A172 (cell line): ENCODE data around the gene SLC66A1. TPM values are rescaled to one million over a fixed set of nuclear protein-coding genes. Genes with fewer than 3 reads are reported as not detected.

Source experiments
- DNase-seq: peaks from one replicate; pipeline ENCODE4 v3.0.0-alpha.2; 2015; ENCODE audit warnings: low spot score
- total RNA-seq: library from RNA; depleted of rRNA; stranded (reverse); fragments of >200 nt; shearing (Covaris generic); gene quantifications from 2 replicates; pipeline ENCODE4 v1.2.3, GENCODE V29; 2014; rRNA removed

SLC66A1 gene
- total RNA-seq, 1 experiment from 2014 or later = 18.3 TPM

- no peak for DNase-seq
These were observed 65.9 kb downstream of the SLC66A1 start for GRCh38 chr1:19377812-19378718.

Other genes starting within 250 kb of the SLC66A1 start
- 52.4 and 66.5 TPM in 2 replicates for gene UBR4, start 102.1 kb upstream of the SLC66A1 start, total RNA-seq
- 31.9 and 35.8 TPM in 2 replicates for gene EMC1, start 60.8 kb upstream of the SLC66A1 start, total RNA-seq
- gene MRTO4, start 60.5 kb upstream of the SLC66A1 start, total RNA-seq = 44.6 and 51.9 TPM in 2 replicates
- gene AKR7A3, start 23.6 kb upstream of the SLC66A1 start, total RNA-seq = 0.12 TPM in 1 of 2 replicates, not detected in the other
- gene AKR7A2, start 182 bp upstream of the SLC66A1 start, total RNA-seq = 90.9 and 96.0 TPM in 2 replicates
- 40.0 and 68.8 TPM in 2 replicates for gene CAPZB, start 173.2 kb downstream of the SLC66A1 start, total RNA-seq